Adrenal gland (tissue), 5 donors: ENCODE measurements around the gene STAP1.

ENCODE experiments used
- POLR2A ChIP-seq, 2 donors: fragments of 450-650 bp; IDR thresholded peaks; one replicate each; pipeline ENCODE4 v1.6.1; 2017; ENCODE audit warnings: antibody characterized with exemption in 2 of 2, mild to moderate bottlenecking in 2 of 2, moderate library complexity in 1 of 2
- TF ChIP-seq, protein P1 (sequence below), 6 experiments: fragments of 450-650 bp in 4 of 6; fragments of 200-600 bp in 2 of 6; sonication (generic) in 1 of 6; IDR thresholded peaks; 1 replicate in 5 of 6; 2 replicates in 1 of 6; pipeline versions ENCODE4 v1.5.1 to v1.8.0; 2016 to 2021; ENCODE audit warnings: antibody characterized with exemption in 6 of 6, mild to moderate bottlenecking in 2 of 6, moderate library complexity in 1 of 6
- donor health status: DM: no; HTN: no; CAD: no.

DNA sequence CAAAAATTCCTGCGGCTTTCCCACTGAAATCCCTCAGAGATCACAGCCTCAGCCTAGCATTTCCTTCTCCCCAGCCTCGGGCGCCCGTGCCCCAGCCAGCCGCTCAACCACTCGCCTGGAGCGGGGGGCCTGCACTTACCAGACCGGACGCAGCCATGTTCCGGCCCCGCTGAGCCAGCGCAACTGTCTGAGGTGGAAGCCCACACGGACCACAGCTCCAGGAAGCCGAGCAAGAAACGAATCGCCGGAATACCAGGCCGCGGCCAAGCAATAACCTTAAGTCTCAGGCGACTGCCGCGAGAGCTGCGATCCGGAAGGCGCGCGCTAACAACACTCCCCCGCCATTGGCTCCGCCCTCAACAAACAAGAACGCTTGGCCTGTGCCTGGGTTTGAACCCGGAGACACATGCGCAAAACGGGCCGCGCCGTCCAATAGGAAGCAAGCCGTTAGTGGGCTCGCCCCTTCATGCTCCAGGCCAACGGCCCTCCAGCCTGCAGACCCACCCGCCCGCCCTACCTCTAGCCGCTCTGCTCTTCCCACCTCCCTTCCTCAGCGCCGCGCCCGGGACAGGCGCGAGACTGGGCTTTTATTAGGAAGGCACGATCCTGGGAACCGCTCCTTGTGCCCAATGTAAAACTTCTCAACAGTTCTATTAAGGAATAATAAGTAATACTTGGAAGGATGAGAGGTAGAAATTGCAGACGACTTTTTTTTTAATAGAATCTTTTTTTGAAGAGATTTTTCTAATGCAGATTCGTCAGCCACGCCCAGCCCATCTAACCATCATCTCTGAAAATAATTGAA is 13.1 kb upstream of the STAP1 start, which contains the start of gene CENPC:
- TF ChIP-seq, protein P1, sequence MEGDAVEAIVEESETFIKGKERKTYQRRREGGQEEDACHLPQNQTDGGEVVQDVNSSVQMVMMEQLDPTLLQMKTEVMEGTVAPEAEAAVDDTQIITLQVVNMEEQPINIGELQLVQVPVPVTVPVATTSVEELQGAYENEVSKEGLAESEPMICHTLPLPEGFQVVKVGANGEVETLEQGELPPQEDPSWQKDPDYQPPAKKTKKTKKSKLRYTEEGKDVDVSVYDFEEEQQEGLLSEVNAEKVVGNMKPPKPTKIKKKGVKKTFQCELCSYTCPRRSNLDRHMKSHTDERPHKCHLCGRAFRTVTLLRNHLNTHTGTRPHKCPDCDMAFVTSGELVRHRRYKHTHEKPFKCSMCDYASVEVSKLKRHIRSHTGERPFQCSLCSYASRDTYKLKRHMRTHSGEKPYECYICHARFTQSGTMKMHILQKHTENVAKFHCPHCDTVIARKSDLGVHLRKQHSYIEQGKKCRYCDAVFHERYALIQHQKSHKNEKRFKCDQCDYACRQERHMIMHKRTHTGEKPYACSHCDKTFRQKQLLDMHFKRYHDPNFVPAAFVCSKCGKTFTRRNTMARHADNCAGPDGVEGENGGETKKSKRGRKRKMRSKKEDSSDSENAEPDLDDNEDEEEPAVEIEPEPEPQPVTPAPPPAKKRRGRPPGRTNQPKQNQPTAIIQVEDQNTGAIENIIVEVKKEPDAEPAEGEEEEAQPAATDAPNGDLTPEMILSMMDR (IDR thresholded peaks at IDR 0.05): no peak
- peak; percentile 91 to 96 for TF ChIP-seq POLR2A (IDR thresholded peaks at IDR 0.05)
